GM21825 (cell line): Measurements from ENCODE around the gene ERCC1.

Experiments used
- ATAC-seq: cut with Tn5 transposase; IDR thresholded peaks from one replicate; pipeline ENCODE4 v1.9.1; 2021; ENCODE audit warnings: mild to moderate bottlenecking, moderate library complexity; ENCODE audit not compliant: unreplicated experiment

Gene ERCC1

DNA sequence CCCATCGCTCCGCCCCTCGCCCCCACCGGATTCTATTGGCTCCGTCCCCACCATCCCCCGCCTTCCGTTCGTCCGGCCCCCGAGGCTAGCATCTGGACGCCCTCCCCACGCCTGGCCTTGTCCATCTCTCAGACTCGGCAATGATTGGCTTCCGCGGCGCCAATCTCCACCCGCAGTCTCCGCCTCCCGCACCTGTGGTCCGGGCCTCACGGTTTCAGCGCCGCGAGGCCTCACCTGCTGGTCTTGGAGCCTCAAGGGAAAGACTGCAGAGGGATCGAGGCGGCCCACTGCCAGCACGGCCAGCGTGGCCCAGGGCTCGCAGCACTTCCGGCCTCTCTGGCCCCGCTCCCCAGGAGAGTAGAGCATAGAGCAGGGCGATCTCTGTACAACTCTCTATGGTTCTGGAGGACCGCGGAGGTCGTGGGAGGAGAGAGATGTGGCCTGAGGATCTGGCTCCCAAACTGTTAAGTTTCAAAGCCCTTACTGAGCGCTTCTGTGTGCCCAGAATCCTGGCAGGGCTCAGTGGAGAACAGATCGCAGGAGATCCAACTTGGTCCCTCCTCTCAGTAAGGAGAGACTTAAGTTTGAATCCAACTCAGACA is at the start of gene ERCC1:
ERCC1 (minus strand) TSS at position 329 of the 602 bp plus-strand sequence. CDS start 543 bp downstream, outside the sequence.
- peak; percentile 61 for ATAC-seq

DNA sequence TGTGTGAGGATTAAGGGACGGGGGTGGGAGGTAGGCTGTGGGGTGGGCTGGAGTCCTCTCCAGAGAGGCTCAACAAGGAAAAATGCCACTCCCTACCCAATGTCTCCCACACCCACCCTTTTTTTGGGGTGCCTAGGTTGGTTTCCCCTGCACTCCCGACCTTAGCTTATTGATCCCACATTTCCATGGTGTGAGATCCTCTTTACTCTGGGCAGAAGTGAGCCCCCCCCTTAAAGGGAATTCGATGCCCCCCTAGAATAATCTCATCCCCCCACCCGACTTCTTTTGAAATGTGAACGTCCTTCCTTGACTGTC is 49.6 kb upstream of the ERCC1 start:
- ATAC-seq, result no peak

DNA sequence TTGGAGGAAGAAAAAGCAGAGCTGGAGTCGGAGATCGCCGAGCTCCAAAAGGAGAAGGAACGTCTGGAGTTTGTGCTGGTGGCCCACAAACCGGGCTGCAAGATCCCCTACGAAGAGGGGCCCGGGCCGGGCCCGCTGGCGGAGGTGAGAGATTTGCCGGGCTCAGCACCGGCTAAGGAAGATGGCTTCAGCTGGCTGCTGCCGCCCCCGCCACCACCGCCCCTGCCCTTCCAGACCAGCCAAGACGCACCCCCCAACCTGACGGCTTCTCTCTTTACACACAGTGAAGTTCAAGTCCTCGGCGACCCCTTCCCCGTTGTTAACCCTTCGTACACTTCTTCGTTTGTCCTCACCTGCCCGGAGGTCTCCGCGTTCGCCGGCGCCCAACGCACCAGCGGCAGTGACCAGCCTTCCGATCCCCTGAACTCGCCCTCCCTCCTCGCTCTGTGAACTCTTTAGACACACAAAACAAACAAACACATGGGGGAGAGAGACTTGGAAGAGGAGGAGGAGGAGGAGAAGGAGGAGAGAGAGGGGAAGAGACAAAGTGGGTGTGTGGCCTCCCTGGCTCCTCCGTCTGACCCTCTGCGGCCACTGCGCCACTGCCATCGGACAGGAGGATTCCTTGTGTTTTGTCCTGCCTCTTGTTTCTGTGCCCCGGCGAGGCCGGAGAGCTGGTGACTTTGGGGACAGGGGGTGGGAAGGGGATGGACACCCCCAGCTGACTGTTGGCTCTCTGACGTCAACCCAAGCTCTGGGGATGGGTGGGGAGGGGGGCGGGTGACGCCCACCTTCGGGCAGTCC is 49.0 kb upstream of the ERCC1 start:
- no peak for ATAC-seq

- ATAC-seq, result no peak
These were observed 48.3 kb upstream of the ERCC1 start for GRCh38 chr19:45471931-45472562.

DNA sequence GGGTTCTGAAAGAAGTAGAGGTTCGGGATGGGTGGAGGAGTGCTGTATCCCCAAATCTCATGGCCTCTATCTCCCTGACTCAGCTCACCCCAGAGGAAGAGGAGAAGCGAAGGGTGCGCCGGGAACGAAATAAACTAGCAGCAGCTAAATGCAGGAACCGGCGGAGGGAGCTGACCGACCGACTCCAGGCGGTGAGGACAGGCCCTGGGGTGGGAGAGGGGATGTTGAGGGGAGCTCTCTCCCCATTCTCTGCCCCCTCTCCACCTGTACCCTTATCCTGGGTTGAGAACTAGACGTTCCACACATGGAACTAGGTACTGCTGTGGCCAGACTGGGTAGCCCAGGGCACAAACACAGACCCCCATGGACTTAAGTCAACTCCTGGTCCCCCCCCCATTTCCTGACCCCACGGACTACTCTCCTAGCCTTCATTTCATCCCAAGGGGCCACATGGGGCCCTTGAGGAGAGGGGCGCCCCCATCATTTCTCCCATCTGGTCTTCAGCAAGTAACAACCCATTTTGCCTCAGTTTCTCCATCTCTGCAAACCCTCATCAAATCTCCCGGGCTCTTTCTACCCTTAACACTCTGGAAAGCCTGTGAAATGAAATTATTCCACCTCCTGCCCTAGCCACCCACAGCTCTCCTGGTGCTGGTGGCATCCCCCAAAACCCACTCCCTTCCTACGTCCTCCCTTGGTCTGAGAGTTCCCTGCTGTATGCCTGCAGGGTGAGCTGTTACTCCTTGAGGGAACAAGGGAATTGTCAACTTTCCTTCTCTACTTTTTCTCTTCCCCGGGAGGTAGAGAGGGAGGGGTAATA is 47.6 kb upstream of the ERCC1 start:
- no peak for ATAC-seq

DNA sequence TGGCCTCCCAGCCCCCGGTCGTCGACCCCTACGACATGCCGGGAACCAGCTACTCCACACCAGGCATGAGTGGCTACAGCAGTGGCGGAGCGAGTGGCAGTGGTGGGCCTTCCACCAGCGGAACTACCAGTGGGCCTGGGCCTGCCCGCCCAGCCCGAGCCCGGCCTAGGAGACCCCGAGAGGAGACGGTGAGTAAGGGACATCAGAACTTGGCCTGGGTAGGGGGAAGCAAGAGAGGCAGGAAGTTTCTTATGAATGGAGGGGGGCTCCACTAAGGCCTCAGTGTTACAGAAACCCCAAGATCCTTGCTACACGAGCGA is 47.0 kb upstream of the ERCC1 start:
- no peak for ATAC-seq

DNA sequence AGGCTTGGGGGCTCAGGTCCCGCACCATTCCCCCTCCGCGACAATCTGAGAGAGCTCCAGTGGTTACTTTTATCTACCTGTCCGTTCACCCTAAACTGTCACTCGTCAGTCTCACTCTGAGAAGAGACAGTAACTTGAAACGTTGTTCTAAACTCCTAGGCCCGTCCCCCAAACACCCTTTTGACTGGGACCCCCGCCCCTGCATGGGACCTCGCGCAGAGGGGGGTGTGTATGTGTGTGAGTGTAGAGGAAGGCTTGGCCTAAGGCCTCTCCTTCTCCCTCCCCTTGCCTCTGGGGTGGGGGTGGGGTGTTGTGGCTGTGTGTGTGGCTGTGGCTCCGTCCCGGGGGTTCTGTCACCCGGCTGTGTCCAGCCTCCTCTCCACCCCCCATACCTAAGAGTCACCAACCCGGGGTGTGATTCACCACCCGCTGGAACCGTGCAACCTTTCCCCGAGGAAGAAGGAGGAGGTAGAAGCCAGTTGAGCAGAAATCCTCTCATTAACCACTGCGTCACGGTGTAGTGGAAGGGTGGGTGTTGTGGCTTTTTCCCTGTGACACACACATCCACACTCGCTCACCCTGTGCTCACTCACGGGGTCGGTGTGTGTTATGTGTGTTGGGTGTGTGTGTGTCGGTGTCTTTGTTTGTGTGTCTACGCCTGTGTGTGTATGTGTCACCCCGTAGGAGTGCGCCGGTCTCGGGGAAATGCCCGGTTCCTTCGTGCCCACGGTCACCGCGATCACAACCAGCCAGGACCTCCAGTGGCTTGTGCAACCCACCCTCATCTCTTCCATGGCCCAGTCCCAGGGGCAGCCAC is 46.4 kb upstream of the ERCC1 start:
- no peak for ATAC-seq

DNA sequence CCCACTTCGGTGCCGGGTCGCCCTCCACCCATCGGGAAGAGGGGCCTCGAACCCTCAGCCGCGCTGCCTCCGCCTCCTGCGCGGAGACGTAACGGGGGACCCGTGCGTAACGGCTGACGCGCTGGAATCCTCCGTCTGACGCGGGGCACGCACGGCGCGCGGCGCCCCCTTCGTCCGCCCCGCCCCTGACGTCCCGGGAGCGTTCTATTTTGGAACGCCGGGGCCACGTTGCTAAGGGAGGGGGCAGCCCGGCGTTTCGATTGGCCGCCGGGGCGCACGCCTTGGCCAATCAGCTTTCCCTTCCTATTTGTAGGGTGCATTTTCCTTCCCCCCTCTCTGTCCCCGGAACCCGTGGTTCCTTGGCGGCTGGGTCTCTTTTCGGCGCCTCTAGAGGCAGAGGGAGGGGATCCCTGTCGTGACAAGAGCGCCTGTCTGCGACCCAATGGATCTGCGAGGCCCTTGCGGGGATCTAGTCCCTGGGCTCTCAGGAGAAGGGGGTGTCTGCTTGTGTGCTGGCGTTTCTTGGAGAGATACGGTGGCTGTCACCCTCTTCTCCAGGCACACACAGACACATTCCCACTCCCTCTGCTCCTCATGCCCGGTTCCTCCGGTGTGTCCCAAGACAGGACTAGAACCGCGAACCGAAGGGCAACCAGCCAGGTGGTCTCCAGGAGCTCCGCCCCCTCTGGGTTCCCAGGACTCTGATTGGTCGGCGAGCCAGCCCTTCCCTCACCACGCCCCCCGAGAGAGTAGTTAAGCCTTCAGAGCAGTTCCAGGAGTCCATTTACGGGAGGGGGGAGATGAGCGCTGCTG is 45.6 kb upstream of the ERCC1 start:
- peak; percentile 54 for ATAC-seq

DNA sequence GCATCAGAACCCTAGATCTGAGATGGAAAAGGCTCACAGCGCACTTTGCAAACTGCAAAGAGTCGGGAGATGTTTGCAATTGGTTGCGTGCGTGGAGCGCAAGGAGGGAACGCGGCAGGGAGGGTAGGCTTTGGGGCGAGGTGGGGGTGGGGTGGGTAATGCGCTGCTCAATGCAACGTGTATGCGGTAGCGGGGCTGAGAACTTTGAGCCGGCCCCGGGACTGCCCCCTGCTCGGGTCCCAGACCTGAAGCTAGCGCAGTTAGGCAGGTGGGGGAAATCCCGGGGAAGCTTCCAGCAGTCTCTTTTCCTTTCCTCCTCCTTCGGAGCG is 45.0 kb upstream of the ERCC1 start:
- ATAC-seq, result peak; percentile 27

DNA sequence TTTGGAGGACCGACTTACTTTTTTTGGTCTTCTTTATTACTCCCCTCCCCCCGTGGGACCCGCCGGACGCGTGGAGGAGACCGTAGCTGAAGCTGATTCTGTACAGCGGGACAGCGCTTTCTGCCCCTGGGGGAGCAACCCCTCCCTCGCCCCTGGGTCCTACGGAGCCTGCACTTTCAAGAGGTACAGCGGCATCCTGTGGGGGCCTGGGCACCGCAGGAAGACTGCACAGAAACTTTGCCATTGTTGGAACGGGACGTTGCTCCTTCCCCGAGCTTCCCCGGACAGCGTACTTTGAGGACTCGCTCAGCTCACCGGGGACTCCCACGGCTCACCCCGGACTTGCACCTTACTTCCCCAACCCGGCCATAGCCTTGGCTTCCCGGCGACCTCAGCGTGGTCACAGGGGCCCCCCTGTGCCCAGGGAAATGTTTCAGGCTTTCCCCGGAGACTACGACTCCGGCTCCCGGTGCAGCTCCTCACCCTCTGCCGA is 44.5 kb upstream of the ERCC1 start:
- no peak for ATAC-seq

GRCh38 chr19:45467456-45468158 is 43.9 kb upstream of the ERCC1 start, which contains the start of gene FOSB:
TSS of gene FOSB (plus strand) at chr19:45467996. CDS start at chr19:45468587, 591 bp downstream.
- ATAC-seq, result peak; percentile 46

- ATAC-seq, result no peak
These were observed 43.4 kb upstream of the ERCC1 start for GRCh38 chr19:45467115-45467455.

DNA sequence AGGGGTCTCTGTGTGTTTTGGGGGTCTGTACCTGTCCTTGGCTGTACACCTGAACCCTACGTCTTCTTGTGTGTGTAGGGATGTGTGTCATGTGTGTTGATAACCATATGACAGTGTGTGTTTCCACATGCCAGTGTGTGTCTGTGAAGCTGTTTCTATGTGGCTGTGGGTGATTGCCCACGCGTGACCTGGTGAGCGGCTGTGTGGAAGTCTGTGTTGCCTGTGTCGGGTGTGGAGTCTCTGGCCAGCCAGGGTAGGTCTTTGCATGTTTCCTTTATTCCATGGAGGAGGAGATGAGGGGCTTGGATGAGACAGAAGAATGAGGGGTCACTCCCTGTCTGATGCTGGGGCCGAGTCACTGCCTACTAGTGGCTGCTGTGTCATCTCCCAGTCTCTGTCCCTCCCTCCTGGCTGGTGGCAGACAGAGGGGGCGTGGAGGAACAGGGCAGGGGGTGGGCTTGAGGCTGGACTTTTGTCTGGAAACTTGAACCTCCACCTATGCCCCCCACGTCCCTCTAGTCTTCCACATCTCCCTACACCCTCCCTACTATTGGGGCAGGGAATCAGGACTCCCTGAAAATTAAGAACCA is 41.2 kb upstream of the ERCC1 start:
- ATAC-seq, result no peak

- no peak for ATAC-seq
These were observed 40.6 kb upstream of the ERCC1 start for GRCh38 chr19:45464274-45464673.

DNA sequence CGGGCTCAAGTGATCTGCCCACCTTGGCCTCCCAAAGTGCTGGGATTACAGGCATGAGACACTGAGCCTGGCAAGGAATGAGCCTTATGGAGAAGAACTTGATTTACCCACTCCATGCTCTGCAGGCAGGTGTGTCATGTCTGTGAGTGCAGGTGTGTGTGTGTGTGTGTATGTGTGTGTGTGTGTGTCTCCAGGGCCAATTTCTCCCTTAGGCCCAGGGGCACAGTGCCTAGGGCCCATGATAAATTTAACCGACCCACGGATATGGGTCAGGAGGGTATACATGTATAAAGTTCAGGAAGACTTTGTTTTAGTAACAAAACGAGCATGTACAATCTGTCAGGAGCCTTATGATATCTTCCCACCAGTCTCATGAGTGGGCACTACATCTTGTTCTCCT is 39.5 kb upstream of the ERCC1 start:
- ATAC-seq, result no peak

DNA sequence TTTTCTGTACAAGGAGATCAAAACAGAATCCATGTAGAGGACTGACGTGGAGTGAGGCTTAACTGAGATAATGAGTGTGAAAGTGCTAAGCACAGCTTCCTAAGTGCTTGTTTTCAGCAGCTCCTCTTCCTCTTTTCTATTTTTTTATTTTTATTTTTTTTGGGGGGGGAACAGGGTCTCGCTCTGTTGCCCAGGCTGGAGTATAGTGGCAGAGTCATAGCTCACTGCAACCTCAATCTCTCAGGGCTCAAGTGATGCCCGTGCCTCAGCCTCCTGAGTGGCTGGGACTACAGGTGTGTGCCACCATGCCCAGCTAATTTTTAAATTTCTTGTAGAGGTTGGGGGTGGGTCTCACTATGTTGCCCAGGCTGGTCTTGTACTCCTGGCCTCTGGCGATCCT is 38.5 kb upstream of the ERCC1 start:
- no peak for ATAC-seq

- no peak for ATAC-seq
These were observed 37.2 kb upstream of the ERCC1 start for GRCh38 chr19:45460807-45461347.

DNA sequence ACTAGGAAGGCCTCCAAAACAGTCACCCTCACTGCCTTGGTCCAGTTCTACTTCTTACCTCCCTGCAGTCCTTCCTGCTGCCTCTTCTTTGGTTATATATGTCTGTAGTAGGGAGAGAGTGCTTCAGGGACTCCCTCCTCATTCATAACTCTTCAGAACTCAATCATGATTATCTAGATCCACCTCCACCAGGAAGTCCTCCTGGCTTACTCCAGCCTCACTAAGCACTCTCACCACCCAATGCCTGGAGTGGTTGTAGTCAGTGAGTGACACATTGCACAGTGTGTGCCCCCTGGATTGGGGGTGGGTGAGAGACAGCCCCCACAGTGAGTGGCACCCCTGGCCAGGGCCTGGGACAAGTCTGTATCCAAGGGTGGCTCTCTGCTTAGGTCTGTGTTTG is 34.1 kb upstream of the ERCC1 start:
- no peak for ATAC-seq

- no peak for ATAC-seq
These were observed 32.7 kb upstream of the ERCC1 start for GRCh38 chr19:45456500-45456815.
